T1000 (cell line): ENCODE data around the gene TCF7L1.

ENCODE experiments used
- DNase-seq: peaks from one replicate; lab custom pipeline; 2025; ENCODE audit warnings: mixed read lengths; lab: John Stamatoyannopoulos, UW

Gene TCF7L1

GRCh38 chr2:85356186-85356585 is 223.0 kb downstream of the TCF7L1 start:
- no peak for DNase-seq

GRCh38 chr2:85357736-85358135 is 224.5 kb downstream of the TCF7L1 start:
- no peak for DNase-seq
